ENCODE results near the gene FOXO1. TPM values are rescaled to one million over a fixed set of nuclear protein-coding genes. Genes with fewer than 3 reads are reported as not detected.

FOXO1 gene
- total RNA-seq, 1 experiment from 2014 or later: 10.5 TPM

DNA sequence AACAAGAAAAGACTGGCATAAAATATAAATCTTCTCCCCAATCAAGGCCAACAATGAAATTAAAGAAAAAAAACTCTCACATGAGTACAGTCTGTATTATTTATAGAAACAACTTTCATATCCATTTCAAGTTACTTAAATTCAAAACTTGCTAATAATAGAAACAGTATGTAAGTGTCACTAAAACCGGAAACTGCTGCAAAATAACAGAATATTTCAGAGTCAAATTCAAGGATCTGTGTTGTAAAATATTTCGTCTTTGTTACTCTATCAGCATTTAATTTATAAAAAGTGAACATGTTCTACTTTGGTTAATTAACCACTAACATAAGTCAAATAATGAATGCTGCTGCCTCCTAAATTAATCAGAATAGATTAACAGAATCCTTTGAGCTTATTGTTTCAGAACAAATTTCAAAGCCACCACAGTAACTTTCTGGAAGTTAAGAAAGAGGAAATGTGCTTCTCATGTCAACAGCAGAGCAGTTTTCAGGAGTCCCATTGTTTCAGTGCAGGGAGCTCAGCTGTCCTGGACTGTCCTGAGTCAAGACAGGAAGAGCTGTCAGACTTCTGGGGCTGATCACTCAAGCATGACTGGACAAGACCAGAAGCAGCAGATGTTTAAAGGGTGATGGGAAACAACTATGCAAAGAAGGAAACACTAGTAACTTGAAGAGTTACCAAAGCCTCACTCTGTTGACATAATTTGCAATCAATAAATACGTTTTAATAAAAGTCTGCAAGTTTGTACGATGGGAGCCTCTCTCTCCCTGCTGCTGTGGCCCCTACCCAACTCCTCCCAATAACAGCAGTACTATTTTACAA is 76.9 kb downstream of the FOXO1 start:
- intact Hi-C loops (cut with micrococcal nuclease; ENCODE audit: unreplicated experiment): loop anchor here (10.0 kb wide), 1 partner anchor 75 kb away; the partner anchor contains the start of gene FOXO1
- H3K9me3 ChIP-seq (ENCODE audit: insufficient read depth, low read depth): no peaks in the 10 kb centered on the region
- H2AFZ ChIP-seq: no peak overlapping the region
- H3K27me3 ChIP-seq (ENCODE audit: insufficient read depth, low read depth): no peaks in the 10 kb centered on the region
- H3K4me1 ChIP-seq (replicated peaks; ENCODE audit: insufficient read depth): peaks cover 9% of the 10 kb centered on the region
- ChIA-PET CTCF (interaction anchor here (0.6 to 0.7 kb wide), 2 partner anchors 10 to 1423 kb away, joined by 4 to 5 read pairs; no protein-coding TSS in a partner anchor), POLR2A (ENCODE audit: unreplicated experiment) (interaction anchor here (0.6 kb wide), 1 partner anchor 1077 kb away, joined by 3 read pairs; no protein-coding TSS in a partner anchor)
- H3K4me3 ChIP-seq: no peak overlapping the region
- TF ChIP-seq EZH2 (IDR thresholded peaks at IDR 0.05; ENCODE audit: low read depth): no peak
- TF ChIP-seq, protein P1, sequence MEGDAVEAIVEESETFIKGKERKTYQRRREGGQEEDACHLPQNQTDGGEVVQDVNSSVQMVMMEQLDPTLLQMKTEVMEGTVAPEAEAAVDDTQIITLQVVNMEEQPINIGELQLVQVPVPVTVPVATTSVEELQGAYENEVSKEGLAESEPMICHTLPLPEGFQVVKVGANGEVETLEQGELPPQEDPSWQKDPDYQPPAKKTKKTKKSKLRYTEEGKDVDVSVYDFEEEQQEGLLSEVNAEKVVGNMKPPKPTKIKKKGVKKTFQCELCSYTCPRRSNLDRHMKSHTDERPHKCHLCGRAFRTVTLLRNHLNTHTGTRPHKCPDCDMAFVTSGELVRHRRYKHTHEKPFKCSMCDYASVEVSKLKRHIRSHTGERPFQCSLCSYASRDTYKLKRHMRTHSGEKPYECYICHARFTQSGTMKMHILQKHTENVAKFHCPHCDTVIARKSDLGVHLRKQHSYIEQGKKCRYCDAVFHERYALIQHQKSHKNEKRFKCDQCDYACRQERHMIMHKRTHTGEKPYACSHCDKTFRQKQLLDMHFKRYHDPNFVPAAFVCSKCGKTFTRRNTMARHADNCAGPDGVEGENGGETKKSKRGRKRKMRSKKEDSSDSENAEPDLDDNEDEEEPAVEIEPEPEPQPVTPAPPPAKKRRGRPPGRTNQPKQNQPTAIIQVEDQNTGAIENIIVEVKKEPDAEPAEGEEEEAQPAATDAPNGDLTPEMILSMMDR (conservative IDR thresholded peaks at IDR 0.05): no peak
- no peak for DNase-seq
- H3K36me3 ChIP-seq (ENCODE audit: low read depth): no peaks in the 10 kb centered on the region
- no peaks in the 10 kb centered on the region for H4K20me1 ChIP-seq (ENCODE audit: insufficient read depth)
- BruUV-seq (replicated peaks): no TSS peak
- no peak overlapping the region for H3K27ac ChIP-seq
- peaks cover 20% of the 10 kb centered on the region; the same call in 1 of the 2 replicates for H3K79me2 ChIP-seq (ENCODE audit: low read depth)
- no peaks in the 10 kb centered on the region for H3K9me2 ChIP-seq (ENCODE audit: insufficient read depth)
- H3F3A ChIP-seq (ENCODE audit: insufficient read depth, low read depth): no peaks in the 10 kb centered on the region
- H3K4me2 ChIP-seq: no peak overlapping the region

DNA sequence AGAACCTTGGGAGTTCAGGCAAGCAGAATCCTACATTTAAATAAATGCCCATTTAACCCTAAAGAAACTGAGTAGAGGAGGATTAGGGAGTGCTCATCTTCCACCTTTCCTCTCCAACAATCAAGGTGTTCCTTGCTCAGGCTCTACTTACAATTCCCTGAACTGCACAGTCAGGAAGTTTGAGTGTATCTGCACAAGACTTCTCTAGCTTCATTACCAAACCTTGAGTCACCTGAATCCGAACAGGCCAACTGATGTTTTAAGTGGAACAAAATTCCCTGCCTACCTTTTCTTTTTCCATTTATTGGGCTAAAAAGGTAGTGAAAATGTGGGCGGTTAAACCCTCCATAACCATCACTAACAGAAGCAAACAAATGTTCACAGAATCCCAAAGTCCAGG is 78.3 kb downstream of the FOXO1 start:
- Histone ChIP-seq H3K27ac (no peak overlapping the region), H3K79me2 (ENCODE audit: low read depth) (peaks cover 21% of the 10 kb centered on the region; the same call in 1 of the 2 replicates), H3K4me2 (no peak overlapping the region), H3K27me3 (ENCODE audit: insufficient read depth, low read depth) (no peaks in the 10 kb centered on the region), H3K9me3 (ENCODE audit: insufficient read depth, low read depth) (peaks cover 6% of the 10 kb centered on the region; the same call in 1 of the 2 replicates), H3F3A (ENCODE audit: insufficient read depth, low read depth) (no peaks in the 10 kb centered on the region), H2AFZ (no peak overlapping the region), H3K4me1 (replicated peaks; ENCODE audit: insufficient read depth) (peaks cover 9% of the 10 kb centered on the region), H3K4me3 (no peak overlapping the region), H3K9me2 (ENCODE audit: insufficient read depth) (no peaks in the 10 kb centered on the region), H3K36me3 (ENCODE audit: low read depth) (no peaks in the 10 kb centered on the region), H4K20me1 (ENCODE audit: insufficient read depth) (no peaks in the 10 kb centered on the region)
- DNase-seq: no peak
- TF ChIP-seq, protein P1 (conservative IDR thresholded peaks at IDR 0.05): no peak
- TF ChIP-seq EZH2 (IDR thresholded peaks at IDR 0.05; ENCODE audit: low read depth): no peak
- ChIA-PET CTCF (no interaction called here), POLR2A (ENCODE audit: unreplicated experiment) (no interaction called here)
- no TSS peak for BruUV-seq (replicated peaks)
- intact Hi-C loops (cut with micrococcal nuclease; ENCODE audit: unreplicated experiment): no loop called here

DNA sequence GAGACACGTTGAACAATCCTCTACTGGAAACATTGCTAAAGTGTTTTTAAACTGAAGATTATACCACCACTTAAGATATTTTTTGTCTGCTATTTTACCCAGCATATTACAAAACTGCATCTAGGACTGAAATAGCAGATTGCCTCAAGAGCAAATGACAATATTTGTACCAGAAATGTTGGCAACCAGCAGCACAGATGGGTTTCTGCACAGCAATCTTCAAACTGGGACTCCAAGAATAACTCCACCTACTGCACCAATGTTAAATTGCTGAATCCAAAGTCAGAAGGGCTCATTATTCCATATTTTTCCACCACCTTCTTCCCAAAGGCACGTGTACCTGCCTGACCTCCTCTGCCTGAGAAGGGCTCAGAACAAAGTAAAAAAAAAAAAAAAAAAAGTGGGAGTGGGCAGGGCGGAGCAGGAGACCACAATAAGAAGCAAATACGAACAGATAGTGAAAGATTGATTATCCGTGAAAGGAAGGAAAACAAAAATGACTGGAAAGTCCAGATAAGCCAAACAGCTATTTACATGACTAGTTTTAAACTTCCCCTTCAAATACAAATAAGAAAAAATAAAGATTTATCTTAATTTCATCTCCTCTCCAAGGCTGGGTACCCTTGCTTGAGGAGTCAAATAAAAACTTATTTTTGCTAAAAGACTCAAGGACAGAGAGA is 79.4 kb downstream of the FOXO1 start:
- Histone ChIP-seq H3K27ac (no peak overlapping the region), H3F3A (ENCODE audit: insufficient read depth, low read depth) (no peaks in the 10 kb centered on the region), H3K9me3 (ENCODE audit: insufficient read depth, low read depth) (peaks cover 8% of the 10 kb centered on the region; the same call in 1 of the 2 replicates), H4K20me1 (ENCODE audit: insufficient read depth) (no peaks in the 10 kb centered on the region), H3K4me3 (no peak overlapping the region), H3K4me2 (no peak overlapping the region), H2AFZ (no peak overlapping the region), H3K79me2 (ENCODE audit: low read depth) (peaks cover 21% of the 10 kb centered on the region; the same call in 1 of the 2 replicates), H3K4me1 (replicated peaks; ENCODE audit: insufficient read depth) (peaks cover 9% of the 10 kb centered on the region), H3K27me3 (ENCODE audit: insufficient read depth, low read depth) (no peaks in the 10 kb centered on the region), H3K36me3 (ENCODE audit: low read depth) (no peaks in the 10 kb centered on the region), H3K9me2 (ENCODE audit: insufficient read depth) (no peaks in the 10 kb centered on the region)
- TF ChIP-seq EZH2 (IDR thresholded peaks at IDR 0.05; ENCODE audit: low read depth): no peak
- TF ChIP-seq, protein P1 (conservative IDR thresholded peaks at IDR 0.05): no peak
- no TSS peak for BruUV-seq (replicated peaks)
- POLR2A ChIA-PET (ENCODE audit: unreplicated experiment): no interaction called here
- CTCF ChIA-PET: no interaction called here
- no peak for DNase-seq
- intact Hi-C loops (cut with micrococcal nuclease; ENCODE audit: unreplicated experiment): no loop called here
